ENCODE measurements around the gene MED22.

- TF ChIP-seq CTCF (conservative IDR thresholded peaks at IDR 0.05; ENCODE audit: low read length) (no peak), EZH2phosphoT487 (IDR thresholded peaks at IDR 0.05; ENCODE audit: borderline replicate concordance) (no peak)
Observed at GRCh38 chr9:133346021-133346785, 1.7 kb downstream of the MED22 start.

Measured in Loucy (cell line).